ENCODE data around the gene ZNF786.

The ZNF786 gene

DNA sequence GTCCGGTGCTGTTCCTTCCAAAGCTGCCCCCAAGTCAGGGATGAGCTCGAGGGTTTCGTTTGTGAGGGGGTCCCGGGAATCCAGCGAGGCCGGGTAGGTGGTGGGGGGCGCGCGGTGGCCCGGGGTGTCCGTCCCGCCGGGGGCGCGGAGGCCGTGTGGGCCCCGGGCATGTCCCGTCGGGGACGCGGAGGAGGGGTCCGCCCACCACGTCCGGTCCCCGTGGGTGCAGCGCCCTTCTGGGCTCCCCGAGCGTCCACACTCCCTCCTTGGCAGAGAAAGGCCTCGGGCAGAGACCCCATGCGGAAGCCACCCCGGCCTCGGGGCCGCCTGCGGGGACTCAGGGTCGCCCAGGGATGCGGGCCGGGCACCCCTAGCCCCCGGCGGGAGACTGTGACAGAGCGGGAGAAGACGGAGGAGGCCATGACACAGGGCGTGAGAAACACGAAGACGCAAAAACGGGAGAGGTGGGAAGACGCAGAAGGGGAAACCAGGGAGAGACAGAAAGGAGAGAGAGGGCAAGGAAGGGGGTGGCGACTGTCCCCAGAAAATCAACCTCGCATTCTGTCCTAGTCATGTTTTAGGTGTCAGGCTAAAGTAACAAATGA is 36.2 kb upstream of the ZNF786 start:
- H3K27ac ChIP-seq (ENCODE audit: low read length, poor library complexity, severe bottlenecking), result peak overlapping the region; percentile 87
- H3K14ac ChIP-seq (ENCODE audit: low read length in 2 of 2), result peak overlapping the region in 1 of 2 experiments; percentile 50
- H3K4me1 ChIP-seq (ENCODE audit: control insufficient read depth, insufficient read depth, low read depth, low read length), result peaks cover 3% of the 10 kb centered on the region
- H3K4me3 ChIP-seq (ENCODE audit: insufficient read depth in 1 of 2, low read depth in 1 of 2, low read length in 2 of 2), result peak overlapping the region; percentile 87 to 100
- H3K9me3 ChIP-seq (ENCODE audit: control insufficient read depth, low read length), result peaks cover 8% of the 10 kb centered on the region
- WGBS, result under 1% methylated on average over 36 of the region's 48 CpGs
- peak overlapping the region; percentile 65 for H4K91ac ChIP-seq (ENCODE audit: low read length)
- no peaks in the 10 kb centered on the region for H3K27me3 ChIP-seq (ENCODE audit: control insufficient read depth in 1 of 2, insufficient read depth in 1 of 2, low read length in 2 of 2)
- H2BK5ac ChIP-seq (ENCODE audit: low read depth, low read length, poor library complexity, severe bottlenecking), result peak overlapping the region; percentile 77
- H3K79me1 ChIP-seq (replicated peaks; ENCODE audit: low read length, poor library complexity, severe bottlenecking), result peaks cover 13% of the 10 kb centered on the region
- peak overlapping the region; percentile 94 for H2BK120ac ChIP-seq (ENCODE audit: low read depth, low read length)
- H3K23ac ChIP-seq (ENCODE audit: low read length in 2 of 2), result no peak overlapping the region
- DNase-seq, result no peak
- H4K8ac ChIP-seq (ENCODE audit: low read length), result peak overlapping the region; percentile 77
- no peak overlapping the region for H2BK12ac ChIP-seq (ENCODE audit: low read length in 2 of 2)
- H2AFZ ChIP-seq (ENCODE audit: low read depth, low read length), result peak overlapping the region; percentile 60
- H3K9ac ChIP-seq (ENCODE audit: low read length), result peak overlapping the region; percentile 98
- H2BK15ac ChIP-seq (ENCODE audit: low read depth, poor library complexity, severe bottlenecking), result peak overlapping the region; percentile 86
- peak overlapping the region; percentile 84 to 98 for H3K18ac ChIP-seq (ENCODE audit: low read depth in 1 of 2, low read length in 2 of 2)
- H3K4ac ChIP-seq (ENCODE audit: low read depth in 1 of 2, low read length in 2 of 2), result peak overlapping the region; percentile 55 to 92
- H3K36me3 ChIP-seq (ENCODE audit: control insufficient read depth in 1 of 2, insufficient read depth in 2 of 2, low read depth in 1 of 2, low read length in 2 of 2), result peaks cover 10 to 20% of the 10 kb centered on the region in 2 experiments
- H3K4me2 ChIP-seq (ENCODE audit: low read length, poor library complexity, severe bottlenecking), result peak overlapping the region; percentile 49
- H2AK5ac ChIP-seq (ENCODE audit: low read length, severe bottlenecking), result no peak overlapping the region

DNA sequence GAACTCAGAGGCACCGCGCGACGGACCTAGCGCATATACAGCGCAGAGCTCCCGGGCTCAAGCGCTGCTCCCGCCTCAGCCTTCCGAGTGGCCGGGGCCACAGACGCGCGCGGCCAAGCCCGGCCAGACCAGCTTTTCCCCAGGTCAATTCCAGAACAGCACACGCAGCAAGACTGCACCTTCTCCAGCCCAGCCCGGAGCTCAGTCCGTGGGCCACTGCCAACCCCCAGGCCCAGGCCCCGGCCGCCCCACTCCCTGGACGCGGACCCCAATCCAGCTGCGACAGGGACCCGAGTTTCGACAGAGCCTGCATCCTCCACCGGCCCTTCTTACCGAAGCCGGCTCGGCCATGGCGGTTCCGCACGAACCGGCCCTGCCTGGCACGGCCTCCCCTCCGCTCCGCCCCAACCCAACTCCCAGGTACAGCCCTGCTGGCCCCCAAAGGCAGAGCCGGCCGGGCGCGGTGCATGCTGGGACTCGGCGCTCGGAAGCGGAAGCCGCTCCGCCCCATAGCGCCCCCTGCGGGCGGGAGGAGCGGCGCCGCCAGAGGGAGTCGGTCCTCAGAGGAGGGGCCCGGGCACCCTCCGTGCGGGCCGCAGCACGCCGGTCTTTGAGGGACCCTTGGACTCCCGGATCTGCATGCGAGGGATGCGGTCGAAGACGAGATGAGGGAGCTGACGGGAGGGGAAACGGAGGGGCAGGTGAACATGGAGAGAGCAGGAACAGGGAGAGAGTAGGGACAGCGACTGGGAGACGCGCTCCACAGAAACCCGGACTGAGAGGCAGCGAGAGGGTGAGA is 35.5 kb upstream of the ZNF786 start, which contains the start of gene ZNF425:
Gene ZNF425, minus strand, starts transcription at position 462 of the 799 bp plus-strand sequence. Its CDS starts 111 bp downstream, at position 351.
- Histone ChIP-seq H2BK15ac (ENCODE audit: low read depth, poor library complexity, severe bottlenecking) (peak within 1 kb of the TSS; percentile 86), H3K14ac (ENCODE audit: low read length in 2 of 2) (peak within 1 kb of the TSS in 1 of 2 experiments; percentile 91), H3K4me1 (ENCODE audit: control insufficient read depth, insufficient read depth, low read depth, low read length) (peaks cover 3% of the 10 kb centered on the region), H3K27me3 (ENCODE audit: control insufficient read depth in 1 of 2, insufficient read depth in 1 of 2, low read length in 2 of 2) (no peaks in the 10 kb centered on the region), H3K4me3 (ENCODE audit: insufficient read depth in 1 of 2, low read depth in 1 of 2, low read length in 2 of 2) (peak within 1 kb of the TSS; percentile 87 to 100), H2AK5ac (ENCODE audit: low read length, severe bottlenecking) (no peak within 1 kb of the TSS), H2BK120ac (ENCODE audit: low read depth, low read length) (peak within 1 kb of the TSS; percentile 94), H3K23ac (ENCODE audit: low read length in 2 of 2) (no peak within 1 kb of the TSS), H3K9me3 (ENCODE audit: control insufficient read depth, low read length) (peaks cover 7% of the 10 kb centered on the region), H3K27ac (ENCODE audit: low read length, poor library complexity, severe bottlenecking) (peak within 1 kb of the TSS; percentile 87), H3K4me2 (ENCODE audit: low read length, poor library complexity, severe bottlenecking) (peak within 1 kb of the TSS; percentile 70), H2AFZ (ENCODE audit: low read depth, low read length) (peak within 1 kb of the TSS; percentile 60), H3K79me1 (replicated peaks; ENCODE audit: low read length, poor library complexity, severe bottlenecking) (peaks cover 13% of the 10 kb centered on the region), H4K91ac (ENCODE audit: low read length) (peak within 1 kb of the TSS; percentile 88), H4K8ac (ENCODE audit: low read length) (peak within 1 kb of the TSS; percentile 96), H2BK5ac (ENCODE audit: low read depth, low read length, poor library complexity, severe bottlenecking) (peak within 1 kb of the TSS; percentile 77), H2BK12ac (ENCODE audit: low read length in 2 of 2) (no peak within 1 kb of the TSS), H3K4ac (ENCODE audit: low read depth in 1 of 2, low read length in 2 of 2) (peak within 1 kb of the TSS; percentile 69 to 94), H3K9ac (ENCODE audit: low read length) (peak within 1 kb of the TSS; percentile 98), H3K18ac (ENCODE audit: low read depth in 1 of 2, low read length in 2 of 2) (peak within 1 kb of the TSS; percentile 95 to 98), H3K36me3 (ENCODE audit: control insufficient read depth in 1 of 2, insufficient read depth in 2 of 2, low read depth in 1 of 2, low read length in 2 of 2) (peaks cover 10 to 13% of the 10 kb centered on the region in 2 experiments)
- peak; percentile 93 for DNase-seq
- WGBS, result under 1% methylated on average over 72 of the region's 72 CpGs

DNA sequence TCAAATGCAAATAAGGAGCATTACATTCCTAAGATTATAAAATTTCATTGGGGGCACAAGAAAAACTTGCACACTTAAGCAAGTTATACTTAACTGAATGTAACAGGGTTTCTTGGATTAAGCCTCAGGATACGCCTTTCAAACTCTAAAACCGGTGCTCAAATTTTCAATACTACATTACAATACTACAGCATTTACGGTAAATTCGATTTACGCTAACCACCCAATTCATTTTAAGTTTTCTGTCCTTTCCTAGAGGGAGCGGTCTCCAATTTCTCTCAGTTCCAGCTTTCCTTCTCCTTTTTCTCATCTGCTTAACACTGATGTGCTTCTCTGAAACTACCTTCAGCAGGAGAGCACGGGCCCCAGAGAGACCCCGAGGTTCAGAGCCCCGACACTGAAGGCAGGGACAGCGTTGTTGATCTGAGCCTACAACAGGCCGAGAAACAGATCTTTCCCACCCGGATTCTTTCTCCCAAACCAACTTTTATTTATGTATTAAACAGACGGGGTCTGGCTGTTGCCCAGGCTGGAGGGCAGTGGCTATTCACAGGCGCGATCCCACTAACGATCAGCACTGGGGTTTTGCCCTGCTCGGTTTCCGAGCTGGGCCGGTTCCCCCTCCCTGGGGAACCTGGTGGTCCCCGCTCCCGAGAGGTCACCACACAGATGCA is 34.8 kb upstream of the ZNF786 start:
- Histone ChIP-seq H3K18ac (ENCODE audit: low read depth in 1 of 2, low read length in 2 of 2) (peak overlapping the region; percentile 95 to 98), H4K8ac (ENCODE audit: low read length) (peak overlapping the region; percentile 96), H3K4ac (ENCODE audit: low read depth in 1 of 2, low read length in 2 of 2) (peak overlapping the region; percentile 69 to 94), H3K14ac (ENCODE audit: low read length in 2 of 2) (peak overlapping the region in 1 of 2 experiments; percentile 91), H3K36me3 (ENCODE audit: control insufficient read depth in 1 of 2, insufficient read depth in 2 of 2, low read depth in 1 of 2, low read length in 2 of 2) (peaks cover 6% of the 10 kb centered on the region in 2 experiments), H3K9ac (ENCODE audit: low read length) (peak overlapping the region; percentile 98), H2AK5ac (ENCODE audit: low read length, severe bottlenecking) (no peak overlapping the region), H3K23ac (ENCODE audit: low read length in 2 of 2) (no peak overlapping the region), H2BK12ac (ENCODE audit: low read length in 2 of 2) (no peak overlapping the region), H3K9me3 (ENCODE audit: control insufficient read depth, low read length) (no peaks in the 10 kb centered on the region), H3K27ac (ENCODE audit: low read length, poor library complexity, severe bottlenecking) (peak overlapping the region; percentile 82), H2BK120ac (ENCODE audit: low read depth, low read length) (no peak overlapping the region), H3K27me3 (ENCODE audit: control insufficient read depth in 1 of 2, insufficient read depth in 1 of 2, low read length in 2 of 2) (no peaks in the 10 kb centered on the region), H3K4me3 (ENCODE audit: insufficient read depth in 1 of 2, low read depth in 1 of 2, low read length in 2 of 2) (peak overlapping the region; percentile 87 to 100), H2BK5ac (ENCODE audit: low read depth, low read length, poor library complexity, severe bottlenecking) (peak overlapping the region; percentile 66), H3K4me1 (ENCODE audit: control insufficient read depth, insufficient read depth, low read depth, low read length) (peaks cover 3% of the 10 kb centered on the region), H4K91ac (ENCODE audit: low read length) (peak overlapping the region; percentile 88), H2AFZ (ENCODE audit: low read depth, low read length) (peak overlapping the region; percentile 54), H2BK15ac (ENCODE audit: low read depth, poor library complexity, severe bottlenecking) (no peak overlapping the region), H3K79me1 (replicated peaks; ENCODE audit: low read length, poor library complexity, severe bottlenecking) (peaks cover 13% of the 10 kb centered on the region), H3K4me2 (ENCODE audit: low read length, poor library complexity, severe bottlenecking) (peak overlapping the region; percentile 70)
- 3% methylated on average over 18 of the region's 21 CpGs for WGBS
- no peak for DNase-seq
